ENCODE data around the gene CLOCK. TPM values are rescaled to one million over a fixed set of nuclear protein-coding genes. Genes with fewer than 3 reads are reported as not detected.
"Not testable (repeated sequence)": the region's sequence is repeated elsewhere in the genome, so short reads cannot be mapped to it uniquely, and the experiment has no call there.

Gene CLOCK, protein sequence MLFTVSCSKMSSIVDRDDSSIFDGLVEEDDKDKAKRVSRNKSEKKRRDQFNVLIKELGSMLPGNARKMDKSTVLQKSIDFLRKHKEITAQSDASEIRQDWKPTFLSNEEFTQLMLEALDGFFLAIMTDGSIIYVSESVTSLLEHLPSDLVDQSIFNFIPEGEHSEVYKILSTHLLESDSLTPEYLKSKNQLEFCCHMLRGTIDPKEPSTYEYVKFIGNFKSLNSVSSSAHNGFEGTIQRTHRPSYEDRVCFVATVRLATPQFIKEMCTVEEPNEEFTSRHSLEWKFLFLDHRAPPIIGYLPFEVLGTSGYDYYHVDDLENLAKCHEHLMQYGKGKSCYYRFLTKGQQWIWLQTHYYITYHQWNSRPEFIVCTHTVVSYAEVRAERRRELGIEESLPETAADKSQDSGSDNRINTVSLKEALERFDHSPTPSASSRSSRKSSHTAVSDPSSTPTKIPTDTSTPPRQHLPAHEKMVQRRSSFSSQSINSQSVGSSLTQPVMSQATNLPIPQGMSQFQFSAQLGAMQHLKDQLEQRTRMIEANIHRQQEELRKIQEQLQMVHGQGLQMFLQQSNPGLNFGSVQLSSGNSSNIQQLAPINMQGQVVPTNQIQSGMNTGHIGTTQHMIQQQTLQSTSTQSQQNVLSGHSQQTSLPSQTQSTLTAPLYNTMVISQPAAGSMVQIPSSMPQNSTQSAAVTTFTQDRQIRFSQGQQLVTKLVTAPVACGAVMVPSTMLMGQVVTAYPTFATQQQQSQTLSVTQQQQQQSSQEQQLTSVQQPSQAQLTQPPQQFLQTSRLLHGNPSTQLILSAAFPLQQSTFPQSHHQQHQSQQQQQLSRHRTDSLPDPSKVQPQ
- polyA plus RNA-seq (ENCODE audit: insufficient read length in 10 of 10), result 10 to 100 TPM; 11.7 to 21.3 (median 16.8) TPM
- long read RNA-seq, donor 1, partial matches to known transcripts, result 0 of 1 reads
- long read RNA-seq, donor 1, other reads (novel, unspliced or antisense), result 0 of 1 reads
- long read RNA-seq, donor 2, result 0 reads
- long read RNA-seq, donor 3, result 0 reads
- long read RNA-seq, donor 4, result 0 reads
- long read RNA-seq, donor 5, partial matches to known transcripts, result 8 of 8 reads
- long read RNA-seq, donor 5, other reads (novel, unspliced or antisense), result 0 of 8 reads
- long read RNA-seq, donor 6, partial matches to known transcripts, result 0 of 1 reads
- long read RNA-seq, donor 6, other reads (novel, unspliced or antisense), result 0 of 1 reads
- long read RNA-seq, donor 7, partial matches to known transcripts, result 0 of 1 reads
- long read RNA-seq, donor 7, other reads (novel, unspliced or antisense), result 0 of 1 reads
- long read RNA-seq, donor 8, result 0 reads
- long read RNA-seq, donor 9, result 0 reads

DNA sequence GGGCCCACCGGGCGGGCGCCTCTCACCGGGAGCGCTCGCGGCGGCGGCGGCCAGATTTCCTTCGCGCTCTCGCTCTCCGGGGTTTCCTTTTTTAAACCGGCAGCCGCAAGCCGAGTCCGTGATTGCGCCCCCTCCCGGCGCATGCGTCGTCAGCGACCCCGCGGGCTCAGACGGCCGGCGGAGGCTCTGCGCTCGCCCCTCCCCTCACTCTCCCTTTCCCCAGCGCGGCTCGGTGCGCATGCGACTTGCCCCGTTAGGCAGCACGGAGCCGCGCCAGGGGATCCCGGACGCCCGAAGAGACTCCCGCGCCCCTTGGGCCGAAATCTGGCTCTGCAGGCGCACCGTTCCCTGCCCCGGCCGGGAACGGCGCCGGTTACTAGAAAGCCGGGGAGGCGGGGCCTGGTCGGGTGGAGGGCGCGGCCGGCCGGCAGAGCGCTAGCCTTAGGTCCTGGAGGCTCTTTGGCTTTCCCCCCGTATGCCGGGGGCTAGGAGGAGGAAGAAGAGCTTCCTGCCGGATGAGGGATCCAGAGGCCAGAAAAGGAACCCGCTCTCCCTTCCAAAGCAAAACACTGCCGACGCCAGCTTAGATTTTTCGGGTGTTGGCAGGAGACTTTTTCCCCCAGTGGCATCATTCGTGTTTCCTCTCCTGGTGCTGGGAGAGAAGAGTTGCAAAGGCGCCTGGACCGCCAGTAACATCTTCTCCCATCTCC, at the start of gene CLOCK:
CLOCK (minus strand) TSS at position 154 of the 710 bp plus-strand sequence. CDS start 64,124 bp downstream, outside the sequence.
- DNase-seq, result peak; percentile 88 to 98 (median 93)

DNA sequence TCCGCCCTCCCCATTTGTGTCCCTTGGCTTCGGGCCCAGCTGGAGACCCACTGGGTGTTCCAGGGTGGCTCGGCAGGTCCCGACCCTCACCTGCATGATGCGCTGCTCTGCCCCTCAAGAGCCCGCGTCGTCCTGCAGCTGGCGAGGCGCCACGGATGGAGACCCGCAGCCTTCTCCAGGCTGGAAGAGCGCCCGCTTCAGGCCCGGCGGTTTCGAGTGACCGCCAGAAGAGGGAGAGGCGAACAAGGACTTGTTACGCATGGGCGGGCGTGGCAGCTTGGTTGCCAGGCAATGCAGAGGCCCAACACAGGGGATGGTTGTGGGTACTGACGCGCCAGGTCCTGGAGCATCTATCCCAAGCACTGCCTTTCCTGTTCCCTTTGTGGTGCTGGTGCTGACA, 45.3 kb upstream of the CLOCK start, which contains the start of gene PDCL2:
PDCL2 (minus strand) TSS at position 232 of the 400 bp plus-strand sequence; CDS start at position 96, 136 bp downstream.
- no peak for DNase-seq

DNA sequence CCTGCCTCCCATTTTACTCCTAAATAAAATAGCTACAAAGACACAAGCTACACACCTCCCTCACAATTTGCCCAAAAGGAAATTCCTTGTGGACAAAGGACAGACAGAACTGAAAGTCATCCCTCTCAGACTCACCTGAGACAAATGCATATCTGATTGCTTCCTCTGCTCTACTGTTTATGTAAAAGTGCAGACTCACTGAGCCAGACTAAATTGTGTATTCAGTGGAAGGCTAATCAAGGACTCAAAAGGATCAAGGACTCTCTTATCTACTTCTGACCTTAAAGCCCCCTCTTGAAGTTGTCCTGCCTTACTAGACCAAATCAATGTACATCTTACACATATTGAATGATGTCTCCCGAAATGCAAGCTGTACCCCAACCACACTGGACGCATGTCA, 41.5 kb upstream of the CLOCK start:
- no peak for DNase-seq

GRCh38 chr4:55582773-55583172, 36.1 kb upstream of the CLOCK start:
- DNase-seq, result not testable (repeated sequence)

DNA sequence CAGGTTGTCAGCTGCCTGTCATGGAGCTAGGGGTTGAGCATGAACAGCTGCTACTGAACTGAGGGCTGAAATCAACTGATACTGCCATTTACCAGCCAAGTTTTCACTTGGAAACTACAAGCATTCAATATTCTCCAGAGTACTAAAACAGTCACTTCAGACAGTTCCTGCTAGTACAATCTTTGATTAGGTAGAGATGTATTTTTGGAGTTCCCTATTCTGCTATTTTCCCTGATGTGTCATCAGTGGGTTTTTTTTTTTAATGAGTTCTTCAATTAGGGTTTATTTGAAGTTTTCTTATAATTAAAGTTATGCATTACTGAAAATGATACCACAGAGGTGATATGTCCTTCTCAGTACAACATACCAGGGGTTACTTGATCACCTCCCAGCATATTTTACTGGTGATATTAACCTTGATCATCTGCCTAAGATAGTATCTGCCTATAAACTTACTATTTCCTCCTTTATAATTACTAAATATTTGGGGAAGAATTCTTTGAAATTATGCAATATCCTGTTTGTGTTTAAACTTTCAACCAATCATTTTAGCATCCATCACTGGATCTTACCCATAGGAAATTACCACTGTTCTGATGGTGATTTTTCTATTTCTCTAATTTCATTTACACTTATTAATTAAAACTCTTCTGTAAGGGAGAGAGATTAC, 31.8 kb upstream of the CLOCK start:
- no peak for DNase-seq

GRCh38 chr4:55575513-55575912, 28.8 kb upstream of the CLOCK start:
- DNase-seq, result no peak

- no peak for DNase-seq
These were observed 27.5 kb upstream of the CLOCK start for GRCh38 chr4:55574252-55574651.

GRCh38 chr4:55571806-55572205, 25.1 kb upstream of the CLOCK start:
- DNase-seq, result no peak

GRCh38 chr4:55568905-55569504, 22.3 kb upstream of the CLOCK start:
- DNase-seq, result no peak

- peak in 1 of 3 donors; percentile 19 for DNase-seq
These were observed 15.2 kb upstream of the CLOCK start for GRCh38 chr4:55561889-55562288.

- DNase-seq, result no peak
These were observed 13.4 kb upstream of the CLOCK start for GRCh38 chr4:55560096-55560495.

DNA sequence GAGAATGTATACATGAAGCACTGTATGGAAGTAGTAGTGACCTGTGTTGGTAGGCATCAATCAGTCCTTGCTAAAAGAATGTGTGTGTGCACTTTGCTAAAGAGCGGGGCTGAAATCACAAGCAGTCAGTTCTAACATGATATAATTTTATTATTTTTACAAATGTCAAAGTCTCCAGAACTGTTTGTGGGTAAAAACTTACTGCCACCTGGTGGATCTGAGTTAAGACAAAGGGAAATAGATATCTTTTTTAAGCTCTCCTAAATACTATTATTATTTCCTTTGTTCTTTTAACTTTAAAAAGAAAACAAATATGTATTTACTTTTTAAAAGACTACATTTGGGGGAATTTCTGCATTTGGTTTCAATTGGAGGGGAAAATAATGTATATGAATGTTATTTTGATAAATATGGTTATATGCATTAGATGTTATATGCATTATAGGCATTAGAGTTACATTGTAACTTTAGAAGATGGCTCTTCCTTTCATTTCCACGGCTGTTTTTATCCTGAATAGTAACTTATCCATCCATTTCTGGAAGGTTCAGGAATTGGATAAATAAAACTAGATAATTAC, 7.8 kb upstream of the CLOCK start:
- DNase-seq, result peak in 2 of 3 donors; percentile 28 to 61

- DNase-seq, result peak in 2 of 3 donors; percentile 44 to 55
These were observed 6.9 kb upstream of the CLOCK start for GRCh38 chr4:55553441-55554201.

GRCh38 chr4:55551964-55552363, 5.3 kb upstream of the CLOCK start:
- DNase-seq, result not testable (repeated sequence)

GRCh38 chr4:55549888-55550287, 3.2 kb upstream of the CLOCK start:
- DNase-seq, result peak in 1 of 3 donors; percentile 69

- peak in 1 of 3 donors; percentile 5 for DNase-seq
These were observed 1.2 kb upstream of the CLOCK start for GRCh38 chr4:55547918-55548317.

DNA sequence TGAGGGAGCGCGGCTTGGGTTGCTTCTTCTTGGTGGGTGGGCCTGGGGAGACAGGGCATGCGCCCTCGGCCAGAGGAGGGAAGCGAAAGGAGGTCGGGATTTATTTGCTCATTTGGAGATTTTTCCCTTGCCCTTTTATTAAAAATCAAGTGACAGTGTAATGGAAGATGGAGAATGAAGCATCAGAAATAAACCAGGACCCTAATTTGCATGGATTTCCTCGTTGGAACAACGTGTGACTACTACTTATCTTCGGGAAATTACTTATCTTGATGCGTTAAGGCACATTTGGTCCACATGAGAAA, 709 bp upstream of the CLOCK start:
- peak in 1 of 3 donors; percentile 71 for DNase-seq

DNA sequence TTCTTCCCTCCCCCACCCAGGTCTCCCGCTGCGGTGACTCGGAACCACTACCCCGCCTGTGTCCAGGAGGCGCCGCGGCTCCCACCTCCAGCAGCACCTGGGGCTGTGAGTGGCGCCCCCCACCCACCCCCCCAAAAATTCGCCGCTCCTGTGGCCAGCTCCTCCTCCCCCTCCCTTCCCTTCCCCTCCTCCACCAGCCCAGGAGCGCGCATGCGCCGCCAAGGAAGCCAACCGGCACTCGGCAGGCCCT, 278 bp downstream of the CLOCK start:
- no peak for DNase-seq

Measured in muscle of back (tissue), 13 donors.